ENCODE data around the gene TRIM69.
A peak's percentile ranks its signal among the peaks of the same experiment; 100 is the strongest.
"Not testable (repeated sequence)": the region's sequence is repeated elsewhere in the genome, so short reads cannot be mapped to it uniquely, and the experiment has no call there.

The TRIM69 gene

DNA sequence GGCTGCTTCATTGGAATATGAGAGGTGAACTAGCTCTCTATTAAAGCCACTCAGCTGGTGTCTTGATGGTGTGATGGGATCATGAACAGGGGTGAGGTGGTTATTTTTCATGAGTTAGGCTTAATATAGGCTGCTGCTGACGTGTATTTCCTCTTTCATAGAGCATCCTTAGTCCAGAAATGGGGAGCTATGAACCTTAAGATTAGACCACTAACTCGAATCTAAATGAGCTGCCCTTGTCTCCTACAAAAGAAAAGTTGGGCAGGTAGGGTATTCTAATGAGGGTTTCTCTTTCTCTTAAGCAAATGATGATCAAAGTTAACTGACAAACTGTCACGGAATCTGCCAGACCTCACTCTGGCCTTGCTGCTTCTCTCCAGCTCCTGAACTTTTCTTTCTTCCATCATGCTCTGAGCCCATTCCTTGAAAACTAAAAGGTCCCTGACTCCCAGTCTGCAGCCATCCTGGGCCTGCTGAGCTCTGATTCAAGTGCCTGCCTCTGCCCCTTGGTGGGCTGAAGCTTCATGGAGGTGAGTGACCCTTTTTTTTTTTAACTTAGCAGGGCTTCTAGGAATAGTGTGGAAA is at the start of gene TRIM69:
TSS of gene TRIM69 (plus strand) at position 348 of the 585 bp plus-strand sequence. CDS start at position 525, 177 bp downstream.
- no peak for DNase-seq (ENCODE audit: low read depth)

DNA sequence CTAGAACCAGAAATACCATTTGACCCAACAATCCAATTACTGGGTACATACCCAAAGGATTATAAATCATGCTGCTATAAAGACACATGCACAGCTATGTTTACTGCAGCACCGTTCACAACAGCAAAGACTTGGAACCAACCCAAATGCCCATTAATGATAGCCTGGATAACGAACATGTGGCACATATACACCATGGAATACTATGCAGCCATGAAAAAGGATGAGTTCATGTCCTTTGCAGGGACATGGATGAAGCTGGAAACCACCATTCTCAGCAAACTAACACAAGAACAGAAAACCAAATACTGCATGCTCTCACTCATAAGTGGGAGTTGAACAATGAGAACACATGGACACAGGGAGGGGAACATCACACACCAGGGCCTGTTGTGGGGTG is 47.0 kb upstream of the TRIM69 start:
- not testable (repeated sequence) for DNase-seq (ENCODE audit: low read depth)

DNA sequence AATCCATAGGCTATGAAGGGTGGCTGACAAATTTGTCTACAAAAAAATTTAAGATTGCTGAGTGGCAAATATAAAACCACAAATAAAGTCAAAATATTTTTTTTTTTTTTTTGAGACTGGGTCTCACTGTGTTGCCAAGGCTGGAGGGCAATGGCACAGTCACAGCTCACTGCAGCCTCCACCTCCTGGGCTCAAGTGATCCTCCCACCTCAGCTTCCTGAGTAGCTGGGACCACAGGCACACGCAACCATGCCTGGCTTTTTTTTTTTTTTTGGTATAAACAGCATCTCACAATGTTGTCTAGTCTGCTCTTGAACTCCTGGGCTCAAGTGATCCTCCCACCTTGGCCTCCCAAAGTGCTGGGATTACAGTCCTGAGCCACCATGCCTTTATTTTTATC is 46.1 kb upstream of the TRIM69 start:
- DNase-seq (ENCODE audit: low read depth) = not testable (repeated sequence)

- no peak for DNase-seq (ENCODE audit: low read depth)
Measured at GRCh38 chr15:44692659-44693058, 43.7 kb upstream of the TRIM69 start.

DNA sequence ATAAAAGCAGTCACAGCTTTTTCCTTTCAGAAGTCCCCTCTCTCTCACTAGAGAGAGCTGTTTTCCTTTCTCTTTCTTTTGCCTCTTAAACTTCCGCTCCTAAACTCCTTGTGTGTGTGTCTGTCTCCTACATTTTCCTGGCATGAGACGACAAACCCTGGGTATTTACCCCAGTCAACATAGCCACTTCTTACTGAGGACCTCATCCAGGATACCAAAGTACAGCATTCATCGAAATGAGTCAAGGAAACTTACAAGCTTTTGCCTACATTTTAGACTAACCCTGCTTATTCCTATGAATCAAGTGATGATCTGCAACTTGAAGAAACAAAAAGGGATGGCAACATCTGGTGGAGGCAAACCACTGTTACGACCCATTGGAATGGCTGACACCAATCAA is 41.9 kb upstream of the TRIM69 start:
- DNase-seq (ENCODE audit: low read depth) = no peak

GRCh38 chr15:44695294-44695693 is 41.0 kb upstream of the TRIM69 start:
- DNase-seq (ENCODE audit: low read depth) = no peak

DNA sequence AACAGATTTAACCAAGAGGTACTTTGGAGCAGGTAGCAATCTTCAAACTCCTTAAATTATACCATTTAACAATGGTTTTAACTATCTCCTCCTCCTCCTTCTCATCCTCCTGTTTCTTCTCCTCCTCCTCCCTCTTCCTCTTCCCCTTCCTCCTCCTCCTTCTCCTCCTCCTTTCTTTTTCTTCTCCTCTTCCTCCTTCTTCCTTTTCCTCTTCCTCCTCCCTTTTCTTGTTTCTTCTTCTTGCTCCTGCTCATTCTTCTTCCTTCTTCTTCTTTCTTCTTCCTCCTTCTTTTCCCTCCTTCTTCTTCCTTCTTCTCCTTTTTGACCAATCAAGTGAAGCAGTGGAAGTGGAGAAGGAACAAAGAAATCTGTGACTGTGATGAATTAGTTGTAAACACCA is 39.3 kb upstream of the TRIM69 start:
- DNase-seq (ENCODE audit: low read depth) = no peak

GRCh38 chr15:44698641-44699040 is 37.7 kb upstream of the TRIM69 start:
- no peak for DNase-seq (ENCODE audit: low read depth)

DNA sequence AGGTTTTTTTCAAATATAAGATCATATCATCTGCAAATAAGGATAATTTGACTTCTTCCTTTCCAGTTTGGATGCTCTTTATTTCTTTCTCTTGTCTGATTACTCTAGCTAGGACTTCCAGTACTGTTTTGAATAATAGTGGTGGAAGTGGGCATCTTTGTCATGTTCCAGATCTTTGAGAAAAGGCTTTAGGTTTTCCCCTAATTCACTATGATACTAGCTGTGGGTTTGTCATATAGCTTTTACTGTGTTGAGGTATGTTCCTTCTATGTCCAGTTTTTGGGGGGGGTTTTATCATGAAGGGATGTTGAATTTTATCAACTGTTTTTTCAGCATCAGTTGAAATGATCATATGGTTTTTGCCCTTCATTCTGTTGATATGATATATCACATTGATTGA is 35.7 kb upstream of the TRIM69 start:
- not testable (repeated sequence) for DNase-seq (ENCODE audit: low read depth)

- no peak for DNase-seq (ENCODE audit: low read depth)
Measured at GRCh38 chr15:44705986-44706385, 30.3 kb upstream of the TRIM69 start.

GRCh38 chr15:44706401-44706800 is 29.9 kb upstream of the TRIM69 start:
- no peak for DNase-seq (ENCODE audit: low read depth)

DNA sequence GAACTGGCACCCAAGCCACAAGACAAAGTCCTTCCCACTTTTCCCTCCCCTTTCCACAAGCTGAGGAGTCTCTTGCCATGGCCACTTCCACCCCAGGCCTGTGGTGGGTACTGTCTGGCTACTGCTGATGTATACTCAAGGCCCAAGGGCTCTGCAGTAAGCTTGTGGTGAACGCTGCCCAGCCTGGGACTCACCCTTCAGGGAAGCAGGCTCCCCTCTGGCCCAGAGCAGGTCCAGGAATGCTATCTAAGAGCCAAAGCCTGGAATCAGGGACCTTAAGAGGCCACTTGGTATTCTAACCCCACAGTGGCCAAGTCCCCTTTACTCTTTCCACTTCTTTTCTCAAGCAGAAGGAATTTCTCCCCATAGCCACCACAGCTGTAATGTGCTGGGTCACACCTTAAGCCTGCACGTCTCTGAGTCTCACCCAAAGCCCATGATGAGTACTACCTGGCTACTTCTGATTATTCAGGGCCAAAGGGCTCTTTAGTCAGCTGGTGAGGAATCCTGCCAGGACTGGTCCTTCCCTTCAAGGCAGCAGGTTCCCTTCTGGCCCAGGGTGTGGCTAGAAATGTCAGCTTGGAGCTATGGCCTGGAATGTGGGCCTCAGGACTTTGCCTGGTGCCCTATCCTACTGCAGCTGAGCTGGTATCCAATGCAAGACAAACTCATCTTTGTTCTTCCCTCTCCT is 29.2 kb upstream of the TRIM69 start:
- no peak for DNase-seq (ENCODE audit: low read depth)

DNA sequence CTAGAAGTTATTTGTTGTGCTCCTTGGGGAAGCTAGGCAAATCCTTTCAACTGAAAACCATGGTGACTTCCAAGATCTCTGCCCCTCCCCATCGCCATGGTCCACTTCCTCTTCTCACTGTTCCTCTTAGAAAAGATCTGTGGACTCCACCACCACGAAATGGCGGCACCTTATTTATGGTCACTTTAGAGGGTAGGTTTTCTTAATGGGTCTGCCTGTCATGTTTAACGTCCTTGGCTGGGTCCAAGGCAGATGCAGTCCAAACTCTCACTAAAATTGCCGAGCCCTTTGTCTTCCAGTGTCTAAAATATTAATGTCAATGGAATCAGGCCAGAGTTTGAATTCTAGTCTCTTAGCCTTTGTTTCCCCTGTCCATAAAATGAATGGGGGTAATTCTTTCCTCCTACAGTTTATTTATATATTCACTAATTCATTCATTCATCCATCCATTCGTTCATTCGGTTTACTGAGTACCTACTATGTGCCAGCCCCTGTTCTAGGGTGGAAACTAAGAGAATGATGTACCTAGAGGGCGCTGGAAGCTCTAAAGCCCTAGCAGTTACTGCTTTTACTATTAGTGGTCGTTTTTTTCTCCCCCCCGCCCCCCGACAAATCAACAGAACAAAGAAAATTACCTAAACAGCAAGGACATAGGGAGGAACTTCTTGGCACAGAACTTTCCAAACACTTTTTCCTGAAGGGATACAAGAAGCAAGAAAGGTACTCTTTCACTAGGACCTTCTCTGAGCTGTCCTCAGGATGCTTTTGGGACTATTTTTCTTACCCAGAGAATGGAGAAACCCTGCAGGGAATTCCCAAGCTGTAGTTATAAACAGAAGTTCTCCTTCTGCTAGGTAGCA is 25.9 kb upstream of the TRIM69 start:
- DNase-seq (ENCODE audit: low read depth) = no peak

GRCh38 chr15:44711096-44711742 is 25.1 kb upstream of the TRIM69 start, which contains the start of the genes B2M and PATL2:
Gene B2M, plus strand, starts transcription at chr15:44711517. Its CDS starts 30 bp downstream, at chr15:44711547.
Gene PATL2, minus strand, starts transcription at chr15:44711323. Its CDS starts 34,833 bp downstream, at chr15:44676490.
- DNase-seq (ENCODE audit: low read depth) = peak; percentile 75

GRCh38 chr15:44711743-44712345 is 24.5 kb upstream of the TRIM69 start:
- DNase-seq (ENCODE audit: low read depth) = no peak

- DNase-seq (ENCODE audit: low read depth) = no peak
Measured at GRCh38 chr15:44712346-44713005, 23.9 kb upstream of the TRIM69 start.

DNA sequence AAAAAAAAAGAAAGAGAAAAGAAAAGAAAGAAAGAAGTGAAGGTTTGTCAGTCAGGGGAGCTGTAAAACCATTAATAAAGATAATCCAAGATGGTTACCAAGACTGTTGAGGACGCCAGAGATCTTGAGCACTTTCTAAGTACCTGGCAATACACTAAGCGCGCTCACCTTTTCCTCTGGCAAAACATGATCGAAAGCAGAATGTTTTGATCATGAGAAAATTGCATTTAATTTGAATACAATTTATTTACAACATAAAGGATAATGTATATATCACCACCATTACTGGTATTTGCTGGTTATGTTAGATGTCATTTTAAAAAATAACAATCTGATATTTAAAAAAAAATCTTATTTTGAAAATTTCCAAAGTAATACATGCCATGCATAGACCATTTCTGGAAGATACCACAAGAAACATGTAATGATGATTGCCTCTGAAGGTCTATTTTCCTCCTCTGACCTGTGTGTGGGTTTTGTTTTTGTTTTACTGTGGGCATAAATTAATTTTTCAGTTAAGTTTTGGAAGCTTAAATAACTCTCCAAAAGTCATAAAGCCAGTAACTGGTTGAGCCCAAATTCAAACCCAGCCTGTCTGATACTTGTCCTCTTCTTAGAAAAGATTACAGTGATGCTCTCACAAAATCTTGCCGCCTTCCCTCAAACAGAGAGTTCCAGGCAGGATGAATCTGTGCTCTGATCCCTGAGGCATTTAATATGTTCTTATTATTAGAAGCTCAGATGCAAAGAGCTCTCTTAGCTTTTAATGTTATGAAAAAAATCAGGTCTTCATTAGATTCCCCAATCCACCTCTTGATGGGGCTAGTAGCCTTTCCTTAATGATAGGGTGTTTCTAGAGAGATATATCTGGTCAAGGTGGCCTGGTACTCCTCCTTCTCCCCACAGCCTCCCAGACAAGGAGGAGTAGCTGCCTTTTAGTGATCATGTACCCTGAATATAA is 23.0 kb upstream of the TRIM69 start:
- DNase-seq (ENCODE audit: low read depth) = no peak

GRCh38 chr15:44715142-44715796 is 21.1 kb upstream of the TRIM69 start:
- DNase-seq (ENCODE audit: low read depth) = no peak

DNA sequence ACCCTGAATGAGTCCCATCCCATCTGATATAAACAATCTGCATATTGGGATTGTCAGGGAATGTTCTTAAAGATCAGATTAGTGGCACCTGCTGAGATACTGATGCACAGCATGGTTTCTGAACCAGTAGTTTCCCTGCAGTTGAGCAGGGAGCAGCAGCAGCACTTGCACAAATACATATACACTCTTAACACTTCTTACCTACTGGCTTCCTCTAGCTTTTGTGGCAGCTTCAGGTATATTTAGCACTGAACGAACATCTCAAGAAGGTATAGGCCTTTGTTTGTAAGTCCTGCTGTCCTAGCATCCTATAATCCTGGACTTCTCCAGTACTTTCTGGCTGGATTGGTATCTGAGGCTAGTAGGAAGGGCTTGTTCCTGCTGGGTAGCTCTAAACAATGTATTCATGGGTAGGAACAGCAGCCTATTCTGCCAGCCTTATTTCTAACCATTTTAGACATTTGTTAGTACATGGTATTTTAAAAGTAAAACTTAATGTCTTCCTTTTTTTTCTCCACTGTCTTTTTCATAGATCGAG is 20.5 kb upstream of the TRIM69 start:
- DNase-seq (ENCODE audit: low read depth) = no peak
